ENCODE data around the gene PCDHGA1.

Gene PCDHGA1

GRCh38 chr5:141441571-141442170, 111.4 kb downstream of the PCDHGA1 start:
- DNase-seq (ENCODE audit: low read depth) = no peak

GRCh38 chr5:141465351-141465750, 135.0 kb downstream of the PCDHGA1 start:
- DNase-seq (ENCODE audit: low read depth) = no peak

GRCh38 chr5:141475625-141476131, 145.4 kb downstream of the PCDHGA1 start, which contains the start of gene PCDHGC3:
TSS of gene PCDHGC3 (plus strand) at chr5:141475966. CDS start at chr5:141476117, 151 bp downstream.
- no peak for DNase-seq (ENCODE audit: low read depth)

- DNase-seq (ENCODE audit: low read depth) = no peak
These were observed 146.0 kb downstream of the PCDHGA1 start for GRCh38 chr5:141476132-141476911.

- no peak for DNase-seq (ENCODE audit: low read depth)
These were observed 146.8 kb downstream of the PCDHGA1 start for GRCh38 chr5:141477044-141477575.

GRCh38 chr5:141477815-141478214, 147.5 kb downstream of the PCDHGA1 start:
- DNase-seq (ENCODE audit: low read depth) = no peak

GRCh38 chr5:141478321-141478945, 148.1 kb downstream of the PCDHGA1 start:
- DNase-seq (ENCODE audit: low read depth) = no peak

GRCh38 chr5:141479776-141480175, 149.5 kb downstream of the PCDHGA1 start:
- DNase-seq (ENCODE audit: low read depth) = no peak

- DNase-seq (ENCODE audit: low read depth) = no peak
These were observed 153.6 kb downstream of the PCDHGA1 start for GRCh38 chr5:141483902-141484301.

- no peak for DNase-seq (ENCODE audit: low read depth)
These were observed 154.0 kb downstream of the PCDHGA1 start for GRCh38 chr5:141484310-141484640.

- no peak for DNase-seq (ENCODE audit: low read depth)
These were observed 154.5 kb downstream of the PCDHGA1 start, which contains the start of gene PCDHGC4 for GRCh38 chr5:141484641-141485311. TSS of gene PCDHGC4 (plus strand) at chr5:141485030. CDS start at chr5:141485174, 144 bp downstream.

- no peak for DNase-seq (ENCODE audit: low read depth)
These were observed 155.2 kb downstream of the PCDHGA1 start for GRCh38 chr5:141485321-141486055.

GRCh38 chr5:141486091-141486490, 155.8 kb downstream of the PCDHGA1 start:
- no peak for DNase-seq (ENCODE audit: low read depth)

GRCh38 chr5:141487131-141487530, 156.8 kb downstream of the PCDHGA1 start:
- no peak for DNase-seq (ENCODE audit: low read depth)

- no peak for DNase-seq (ENCODE audit: low read depth)
These were observed 158.6 kb downstream of the PCDHGA1 start, which contains the start of gene PCDHGC5 for GRCh38 chr5:141488591-141489561. TSS of gene PCDHGC5 (plus strand) at chr5:141489081. CDS start at chr5:141489241, 160 bp downstream.

- DNase-seq (ENCODE audit: low read depth) = no peak
These were observed 159.5 kb downstream of the PCDHGA1 start for GRCh38 chr5:141489841-141490240.

- no peak for DNase-seq (ENCODE audit: low read depth)
These were observed 160.0 kb downstream of the PCDHGA1 start for GRCh38 chr5:141490271-141490670.

- DNase-seq (ENCODE audit: low read depth) = no peak
These were observed 160.5 kb downstream of the PCDHGA1 start for GRCh38 chr5:141490771-141491170.

- no peak for DNase-seq (ENCODE audit: low read depth)
These were observed 161.2 kb downstream of the PCDHGA1 start for GRCh38 chr5:141491323-141492167.
